SH-SY5Y (cell line): ENCODE results near the gene MACROD2.

Experiments used
- GATA2 ChIP-seq: IDR thresholded peaks from 2 replicates; pipeline ENCODE4 v1.6.1; 2011; ENCODE audit warnings: mild to moderate bottlenecking, low read depth, low read length
- GATA3 ChIP-seq: IDR thresholded peaks from 2 replicates; pipeline ENCODE4 v1.6.1; 2011; ENCODE audit warnings: low read depth, mild to moderate bottlenecking, low read length, moderate library complexity

DNA sequence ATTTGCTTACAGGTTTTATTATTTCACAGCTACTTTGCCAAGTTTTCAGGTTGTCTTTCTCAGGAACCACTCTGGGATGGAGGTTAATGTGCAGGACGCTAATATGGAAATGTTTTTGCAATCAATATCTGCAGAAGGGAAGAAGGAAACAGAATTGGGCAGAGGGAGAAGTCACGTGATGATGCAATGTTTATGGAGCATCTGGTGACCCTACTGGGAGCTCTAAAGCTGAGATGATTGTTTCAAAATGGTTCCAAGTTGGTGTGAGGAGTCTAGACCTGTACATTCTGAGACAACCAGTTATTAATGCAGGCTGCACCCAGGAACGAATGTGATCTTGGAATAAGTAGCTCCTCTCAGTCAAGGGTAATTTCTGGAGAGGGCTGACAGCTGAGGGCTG, 1247.5 kb downstream of the MACROD2 start:
- TF ChIP-seq GATA2 (no peak), GATA3 (no peak)
